Fibroblast of lung (primary cell): Measurements from ENCODE around the gene ISY1. TPM values are rescaled to one million over a fixed set of nuclear protein-coding genes. Genes with fewer than 3 reads are reported as not detected.

ENCODE experiments used
- DNase-seq, 2 donors: peaks; one replicate each; pipeline versions ENCODE4 v3.0.0 to v3.0.0-alpha.2; 2010; ENCODE audit warnings: low read depth in 2 of 2
- H2AFZ ChIP-seq: 2 replicates; pipeline ENCODE4 v1.5.1; 2012; ENCODE audit warnings: low read length, control low read depth, inconsistent platforms
- H3K27ac ChIP-seq: 2 replicates; pipeline ENCODE4 v1.5.1; 2011; ENCODE audit warnings: low read length, control low read depth; ENCODE audit not compliant: insufficient read depth
- H3K27me3 ChIP-seq: 2 replicates; pipeline ENCODE4 v1.5.1; 2011; ENCODE audit warnings: mild to moderate bottlenecking, low read length; ENCODE audit not compliant: control insufficient read depth, insufficient read depth
- H3K36me3 ChIP-seq: 2 replicates; pipeline ENCODE4 v1.5.1; 2011; ENCODE audit warnings: low read length; ENCODE audit not compliant: control insufficient read depth, insufficient read depth
- H3K4me1 ChIP-seq: 2 replicates; pipeline ENCODE4 v1.5.1; 2011; ENCODE audit warnings: low read length; ENCODE audit not compliant: control insufficient read depth, insufficient read depth; ENCODE audit errors: extremely low read depth
- H3K4me2 ChIP-seq: 2 replicates; pipeline ENCODE4 v1.5.1; 2011; ENCODE audit warnings: low read length, control low read depth; ENCODE audit not compliant: insufficient read depth; ENCODE audit errors: extremely low read depth
- H3K4me3 ChIP-seq, 4 experiments: fragments of 200-600 bp in 1 of 4; sonication (generic) in 1 of 4; replicated peaks in 1 of 4; 2 replicates each; pipeline ENCODE4 v1.5.1; 2011 to 2016; ENCODE audit warnings: low read length in 4 of 4, low read depth in 3 of 4, mild to moderate bottlenecking in 3 of 4, control low read depth in 2 of 4, inconsistent platforms in 1 of 4, mixed read lengths in 1 of 4; ENCODE audit not compliant: insufficient read depth in 1 of 4; ENCODE audit errors: control extremely low read depth in 1 of 4
- H3K79me2 ChIP-seq: 2 replicates; pipeline ENCODE4 v1.5.1; 2012; ENCODE audit warnings: mild to moderate bottlenecking, low read length, inconsistent platforms; ENCODE audit not compliant: control insufficient read depth, insufficient read depth
- H3K9ac ChIP-seq: 2 replicates; pipeline ENCODE4 v1.5.1; 2011; ENCODE audit warnings: mild to moderate bottlenecking, low read length, control low read depth; ENCODE audit not compliant: insufficient read depth
- H3K9me3 ChIP-seq: 2 replicates; pipeline ENCODE4 v1.5.1; 2012; ENCODE audit warnings: low read depth, low read length; ENCODE audit not compliant: control insufficient read depth, insufficient read depth
- H4K20me1 ChIP-seq: 2 replicates; pipeline ENCODE4 v1.5.1; 2011; ENCODE audit warnings: low read length; ENCODE audit not compliant: control insufficient read depth, insufficient read depth; ENCODE audit errors: extremely low read depth
- CTCF ChIP-seq, 2 donors: IDR thresholded peaks in 1 of 2; conservative IDR thresholded peaks in 1 of 2; 1 replicate in 1 of 2; 2 replicates in 1 of 2; pipeline ENCODE4 v1.5.1; 2011 to 2012; ENCODE audit warnings: low read length in 2 of 2, control low read depth in 1 of 2, inconsistent platforms in 1 of 2, low read depth in 1 of 2, mild to moderate bottlenecking in 1 of 2
- EZH2 ChIP-seq: IDR thresholded peaks from 2 replicates; pipeline ENCODE4 v1.5.1; 2012; ENCODE audit warnings: low read length, control low read depth, mild to moderate bottlenecking; ENCODE audit errors: missing control alignments
- polyA plus RNA-seq, 2 donors: library from polyadenylated mRNA; depleted of rRNA in 1 of 2; stranded (reverse) in 1 of 2; unstranded in 1 of 2; fragments of >200 nt; gene quantifications; 2 replicates each; pipeline ENCODE4 v1.2.1, GENCODE V29; 2011 to 2012; ENCODE audit warnings: missing spikeins in 1 of 2
- total RNA-seq: library from RNA; depleted of rRNA; stranded (reverse); fragments of >200 nt; gene quantifications from 2 replicates; pipeline ENCODE4 v1.2.1, GENCODE V29; 2014

ISY1 gene
- total and polyA plus RNA-seq, 2 donors (not counting 1 experiment from before 2014, with no cell fraction given), result 34.8 to 39.6 TPM

- H3K4me3 ChIP-seq, result no peak overlapping the region
- no peaks in the 10 kb centered on the region for H3K4me1 ChIP-seq
- H3K27ac ChIP-seq, result no peak overlapping the region
- H3K4me2 ChIP-seq, result no peak overlapping the region
- no peak for DNase-seq
- H4K20me1 ChIP-seq, result peaks cover 2% of the 10 kb centered on the region
- H3K9me3 ChIP-seq, result no peaks in the 10 kb centered on the region
- H2AFZ ChIP-seq, result no peak overlapping the region
- peaks cover 1% of the 10 kb centered on the region for H3K36me3 ChIP-seq
- no peak overlapping the region for H3K9ac ChIP-seq
- H3K79me2 ChIP-seq, result peaks cover 3% of the 10 kb centered on the region
- no peaks in the 10 kb centered on the region for H3K27me3 ChIP-seq
- no peak for TF ChIP-seq EZH2
- no peak for TF ChIP-seq CTCF (conservative IDR thresholded peaks at IDR 0.05 in 1 of 2, IDR thresholded peaks at IDR 0.05 in 1 of 2; ENCODE audit: low read depth in 1 of 2, low read length in 2 of 2)
Measured at GRCh38 chr3:129106866-129107565, 53.8 kb downstream of the ISY1 start.

GRCh38 chr3:129106320-129106719 is 54.5 kb downstream of the ISY1 start:
- H3K79me2 ChIP-seq, result peaks cover 3% of the 10 kb centered on the region
- H2AFZ ChIP-seq, result no peak overlapping the region
- no peak overlapping the region for H3K4me2 ChIP-seq
- H3K4me1 ChIP-seq, result no peaks in the 10 kb centered on the region
- no peak for DNase-seq
- no peak overlapping the region for H3K27ac ChIP-seq
- no peaks in the 10 kb centered on the region for H3K27me3 ChIP-seq
- TF ChIP-seq CTCF (conservative IDR thresholded peaks at IDR 0.05 in 1 of 2, IDR thresholded peaks at IDR 0.05 in 1 of 2; ENCODE audit: low read depth in 1 of 2, low read length in 2 of 2) (no peak), EZH2 (no peak)
- H3K4me3 ChIP-seq, result no peak overlapping the region
- H3K36me3 ChIP-seq, result peaks cover 1% of the 10 kb centered on the region
- no peak overlapping the region for H3K9ac ChIP-seq
- H4K20me1 ChIP-seq, result peaks cover 2% of the 10 kb centered on the region
- H3K9me3 ChIP-seq, result no peaks in the 10 kb centered on the region

- no peak overlapping the region for H3K9ac ChIP-seq
- no peak for TF ChIP-seq CTCF (conservative IDR thresholded peaks at IDR 0.05 in 1 of 2, IDR thresholded peaks at IDR 0.05 in 1 of 2; ENCODE audit: low read depth in 1 of 2, low read length in 2 of 2)
- H4K20me1 ChIP-seq, result peaks cover 2% of the 10 kb centered on the region
- H3K4me2 ChIP-seq, result no peak overlapping the region
- H2AFZ ChIP-seq, result no peak overlapping the region
- H3K79me2 ChIP-seq, result peaks cover 3% of the 10 kb centered on the region
- no peaks in the 10 kb centered on the region for H3K4me1 ChIP-seq
- DNase-seq, result no peak
- no peak overlapping the region for H3K4me3 ChIP-seq
- H3K36me3 ChIP-seq, result peaks cover 1% of the 10 kb centered on the region
- no peaks in the 10 kb centered on the region for H3K9me3 ChIP-seq
- no peak overlapping the region for H3K27ac ChIP-seq
- H3K27me3 ChIP-seq, result no peaks in the 10 kb centered on the region
Measured at GRCh38 chr3:129105862-129106261, 55.0 kb downstream of the ISY1 start.
